ENCODE measurements around the gene ESF1.
"Not testable (repeated sequence)": the region's sequence is repeated elsewhere in the genome, so short reads cannot be mapped to it uniquely, and the experiment has no call there.

The ESF1 gene

DNA sequence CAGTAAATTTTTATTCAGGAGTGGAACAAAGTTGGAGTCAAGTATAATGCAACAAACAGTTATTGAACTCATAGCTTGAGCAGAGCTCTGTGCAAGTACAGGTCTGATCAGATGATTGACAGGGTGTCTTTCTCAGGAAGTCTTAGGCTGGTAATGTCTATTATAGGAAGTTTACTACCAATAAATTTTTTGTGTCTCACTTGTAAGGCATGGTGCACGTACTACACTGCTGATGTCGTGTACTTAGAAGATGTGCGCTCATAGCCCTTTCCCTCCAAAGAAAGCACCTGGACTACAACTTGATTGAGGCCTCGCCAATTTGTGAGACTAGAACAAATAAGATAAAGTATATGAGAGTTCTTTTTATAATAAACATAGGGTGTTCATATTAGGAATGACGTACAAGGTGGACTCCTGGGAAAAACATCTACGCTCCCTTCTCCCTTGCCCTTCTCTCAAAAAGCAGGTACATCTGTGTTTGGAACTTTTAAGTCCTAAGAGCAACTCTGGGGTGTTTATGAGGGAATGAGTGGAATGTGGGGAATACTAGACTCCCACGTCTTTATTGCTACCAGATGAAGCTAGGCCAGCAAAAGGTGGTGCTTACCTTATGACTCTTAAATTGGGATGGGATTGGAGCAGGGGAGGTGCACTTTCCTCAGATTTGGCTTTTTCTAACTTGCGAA lies 1.6 kb upstream of the ESF1 start:
- no peak for DNase-seq (ENCODE audit: low spot score)

DNA sequence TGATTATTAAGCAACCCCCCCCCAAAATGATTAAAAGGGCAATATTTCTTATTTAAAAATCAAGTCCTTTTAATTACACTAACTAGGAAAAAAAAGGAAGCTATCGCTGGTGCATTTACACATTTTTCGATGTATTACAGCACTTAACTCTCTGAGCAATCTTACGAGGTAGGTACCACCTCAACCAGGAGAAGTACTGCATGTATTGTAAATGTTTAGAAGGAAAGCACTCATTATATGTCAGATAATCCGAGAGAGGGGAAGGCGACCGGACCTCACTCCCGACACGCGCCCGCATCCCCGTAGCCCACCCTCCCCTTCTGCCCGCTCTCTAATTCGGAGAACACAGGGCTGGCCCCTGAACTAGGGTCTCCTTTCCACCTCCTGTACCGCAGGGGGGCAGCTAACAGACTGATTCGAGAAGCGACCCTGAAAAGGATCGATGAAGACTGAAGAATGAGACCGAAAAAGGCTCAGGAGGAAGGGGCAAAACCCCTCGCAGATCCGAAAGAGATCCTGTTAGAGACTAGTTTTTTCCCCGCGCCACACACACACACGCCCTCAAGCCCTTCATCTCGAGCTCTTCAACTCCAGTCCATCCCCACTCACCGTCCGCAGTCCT lies 337 bp downstream of the ESF1 start:
- DNase-seq (ENCODE audit: low spot score): no peak

DNA sequence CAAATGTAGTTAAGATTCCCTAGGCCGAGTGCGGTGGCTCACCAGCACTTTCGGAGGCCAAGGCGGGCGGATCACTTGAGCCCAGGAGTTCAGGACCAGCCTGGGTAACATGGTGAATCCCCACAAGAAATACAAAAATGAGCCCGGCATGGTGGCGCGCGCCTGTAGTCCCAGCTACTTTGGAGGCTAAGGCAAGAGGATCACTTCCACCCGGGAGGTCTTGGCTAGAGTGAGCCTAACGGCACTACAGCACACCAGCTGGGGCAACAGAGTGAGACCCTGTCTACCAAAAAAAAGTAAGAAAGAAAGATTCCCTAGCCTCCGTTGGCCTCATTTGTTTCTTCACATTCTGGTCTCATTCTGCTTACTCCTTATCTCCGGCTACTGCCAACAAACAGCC lies 1.2 kb downstream of the ESF1 start:
- DNase-seq (ENCODE audit: low spot score): no peak

DNA sequence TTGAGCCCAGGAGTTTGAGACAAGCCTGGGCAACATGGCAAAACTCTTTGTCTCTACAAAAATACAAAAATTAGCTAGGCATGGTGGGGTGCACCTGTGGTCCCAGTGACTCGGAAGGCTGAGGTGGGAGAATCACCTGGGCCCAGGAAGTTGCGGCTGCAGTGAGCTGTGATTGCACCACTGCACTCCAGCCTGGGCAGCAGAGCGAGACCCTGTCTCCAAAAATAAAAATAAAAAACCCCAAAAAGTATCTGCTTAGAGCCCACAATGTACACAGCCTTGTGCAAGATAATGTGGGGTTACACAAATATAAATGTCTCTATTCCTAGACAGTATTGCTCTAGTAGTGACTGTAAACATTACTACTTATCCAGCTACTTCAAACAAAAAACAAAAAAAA lies 5.9 kb downstream of the ESF1 start:
- no peak for DNase-seq (ENCODE audit: low spot score)

DNA sequence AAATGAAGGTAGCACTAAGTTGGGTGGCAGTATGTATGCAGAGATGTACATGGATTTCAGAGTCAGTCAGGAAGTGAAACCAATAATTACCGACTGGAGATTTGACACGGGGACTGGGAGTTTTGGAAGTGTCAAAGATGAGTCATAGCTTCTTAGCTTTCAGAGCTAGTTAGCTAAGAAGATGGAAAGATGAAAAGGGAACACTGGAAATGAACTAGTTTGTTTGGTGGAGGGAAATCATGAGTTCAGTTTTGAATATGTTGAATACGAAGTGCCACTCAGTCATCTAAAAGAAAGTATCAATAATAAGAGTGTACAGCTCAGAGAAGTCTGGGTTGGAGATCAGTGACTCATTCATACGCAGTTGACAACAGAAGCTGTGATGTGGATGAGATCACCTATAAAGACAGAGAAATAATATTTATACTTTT lies 7.5 kb downstream of the ESF1 start:
- no peak for DNase-seq (ENCODE audit: low spot score)

DNA sequence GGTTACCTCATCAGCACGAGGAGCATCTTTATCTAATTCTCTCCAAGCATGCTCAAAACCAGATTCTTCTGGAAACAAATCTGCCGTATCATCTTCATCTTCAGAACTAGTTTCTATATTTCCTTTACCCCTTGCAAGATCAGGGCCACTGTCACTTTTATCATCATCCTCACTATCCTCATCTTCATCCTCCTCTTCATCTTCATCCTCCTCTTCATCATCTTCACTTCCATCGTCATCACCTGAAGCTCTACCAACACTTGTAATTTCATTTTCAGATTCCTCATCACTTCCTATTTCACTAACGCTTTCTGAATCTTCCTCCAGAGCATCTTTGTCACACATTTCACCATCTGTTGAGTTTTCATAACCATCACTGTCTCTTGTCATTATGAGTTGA lies 8.9 kb downstream of the ESF1 start:
- no peak for DNase-seq (ENCODE audit: low spot score)

DNA sequence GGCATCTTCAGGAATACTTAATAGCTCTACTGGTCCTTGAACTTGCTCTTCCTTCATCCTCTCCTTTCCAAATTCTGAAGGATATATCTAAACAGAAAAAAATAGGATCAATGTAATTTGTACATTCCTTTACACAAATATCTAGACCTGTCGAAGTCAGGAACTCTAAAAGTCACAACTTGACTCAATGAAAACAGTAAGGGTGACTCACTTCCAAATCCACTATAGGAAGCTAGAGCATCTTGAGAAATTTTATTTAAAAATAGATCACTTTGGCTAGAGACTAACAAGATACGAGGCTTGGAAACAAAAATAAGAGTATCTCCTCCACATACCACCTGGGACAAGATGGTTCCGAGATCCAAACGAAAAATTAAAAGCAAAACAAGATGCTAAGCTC lies 12.2 kb downstream of the ESF1 start:
- no peak for DNase-seq (ENCODE audit: low spot score)

DNA sequence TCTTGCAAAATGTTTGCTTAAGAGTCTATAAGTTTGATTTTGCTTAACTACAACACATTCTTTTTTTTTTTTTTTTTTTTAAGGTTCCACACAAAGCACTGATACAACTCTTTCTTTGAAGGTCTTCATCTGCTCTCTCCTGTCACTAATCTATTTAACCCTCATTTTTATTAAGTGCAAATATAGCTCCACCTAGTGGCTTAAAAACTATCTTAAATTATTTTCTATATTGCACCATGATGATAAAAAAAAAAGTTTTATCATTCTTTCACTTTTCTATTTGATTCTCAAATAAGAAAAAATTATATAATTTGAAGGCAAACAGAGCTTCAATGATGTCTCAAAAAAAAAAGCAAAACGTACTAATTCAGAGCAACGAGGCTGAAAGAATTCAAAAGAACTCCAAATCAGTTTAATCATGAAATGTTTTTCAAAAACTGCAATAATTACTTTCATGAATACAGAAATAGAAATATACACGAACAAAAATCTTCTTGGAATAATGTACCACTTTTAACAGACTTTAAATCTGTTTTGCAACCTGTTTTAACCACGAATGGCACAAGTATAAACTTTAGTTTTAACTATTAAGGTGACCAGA lies 12.8 kb downstream of the ESF1 start:
- no peak for DNase-seq (ENCODE audit: low spot score)

DNA sequence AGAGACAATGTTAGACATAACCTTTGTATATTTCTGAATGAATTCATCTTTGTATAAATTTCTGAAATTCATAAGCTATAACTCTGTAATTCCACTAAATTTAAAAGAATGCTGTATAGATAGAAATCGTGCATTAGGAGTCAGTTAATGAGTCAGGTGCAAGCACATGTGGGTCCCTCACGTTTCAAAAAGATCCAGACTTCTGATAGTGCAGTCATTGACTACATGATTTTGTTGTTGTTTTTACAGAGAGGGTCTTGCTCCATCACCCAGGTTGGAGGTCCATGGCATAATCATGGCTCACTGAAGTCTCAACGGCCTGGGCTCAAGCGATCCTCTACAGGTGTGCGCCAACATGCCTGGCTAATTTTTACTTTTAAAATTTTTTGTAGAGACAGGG lies 14.6 kb downstream of the ESF1 start:
- DNase-seq (ENCODE audit: low spot score): no peak

DNA sequence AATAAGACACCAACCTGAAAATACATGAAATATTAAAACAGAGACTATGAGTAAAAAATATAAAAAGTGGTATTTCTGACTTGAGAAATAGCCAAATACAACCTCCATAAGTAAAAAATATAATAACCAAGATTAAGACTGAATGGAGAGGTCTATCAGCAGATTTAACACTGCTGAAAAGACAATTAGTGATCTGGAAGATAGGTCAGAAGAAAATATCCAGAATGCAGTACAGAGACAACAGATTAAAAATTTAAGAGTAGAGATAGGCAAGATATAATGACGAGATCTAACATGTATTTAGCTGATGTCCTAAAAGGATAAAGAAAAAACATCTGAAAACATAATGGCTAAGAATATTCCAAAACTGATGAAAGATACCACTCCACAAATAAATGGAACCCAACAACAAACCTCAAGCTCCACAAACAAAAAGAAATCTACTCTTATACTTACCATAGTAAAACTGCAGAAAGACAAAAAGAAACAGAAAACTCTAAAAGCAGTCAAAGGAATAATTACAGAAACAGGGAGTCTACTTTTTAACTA lies 18.8 kb downstream of the ESF1 start:
- no peak for DNase-seq (ENCODE audit: low spot score)

DNA sequence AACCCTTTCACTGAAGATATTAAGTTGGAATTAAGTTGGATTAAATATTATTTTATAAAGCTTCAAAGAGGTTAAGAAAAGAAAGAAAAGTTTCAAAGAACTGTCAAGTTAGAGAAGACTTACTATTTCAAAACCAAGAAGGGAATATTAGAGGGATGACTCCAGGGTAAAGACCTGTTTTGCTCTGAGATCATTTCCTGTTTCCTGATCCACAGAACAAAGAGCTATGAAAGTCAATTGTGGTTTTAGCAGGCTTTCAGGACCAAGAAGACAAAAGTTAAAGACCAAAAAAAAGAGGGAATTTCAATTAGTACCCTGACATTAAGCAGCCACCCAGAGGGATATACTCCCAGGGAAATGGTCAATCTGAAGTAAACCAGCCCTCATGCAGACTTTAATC lies 19.4 kb downstream of the ESF1 start:
- DNase-seq (ENCODE audit: low spot score): no peak

DNA sequence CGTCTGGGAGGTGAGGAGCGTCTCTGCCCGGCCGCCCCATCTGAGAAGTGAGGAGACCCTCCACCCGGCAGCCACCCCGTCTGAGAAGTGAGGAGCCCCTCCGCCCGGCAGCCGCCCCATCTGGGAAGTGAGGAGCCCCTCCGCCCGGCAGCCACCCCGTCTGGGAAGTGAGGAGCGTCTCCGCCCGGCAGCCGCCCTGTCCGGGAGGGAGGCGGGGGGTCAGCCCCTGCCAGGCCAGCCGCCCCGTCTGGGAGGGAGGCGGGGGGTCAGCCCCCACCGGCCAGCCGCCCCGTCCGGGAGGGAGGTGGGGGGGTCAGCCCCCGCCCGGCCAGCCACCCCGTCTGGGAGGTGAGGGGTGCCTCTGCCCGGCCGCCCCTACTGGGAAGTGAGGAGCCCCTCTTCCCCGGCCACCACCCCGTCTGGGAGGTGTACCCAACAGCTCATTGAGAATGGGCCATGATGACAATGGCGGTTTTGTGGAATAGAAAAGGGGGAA lies 24.2 kb downstream of the ESF1 start:
- DNase-seq (ENCODE audit: low spot score): not testable (repeated sequence)

DNA sequence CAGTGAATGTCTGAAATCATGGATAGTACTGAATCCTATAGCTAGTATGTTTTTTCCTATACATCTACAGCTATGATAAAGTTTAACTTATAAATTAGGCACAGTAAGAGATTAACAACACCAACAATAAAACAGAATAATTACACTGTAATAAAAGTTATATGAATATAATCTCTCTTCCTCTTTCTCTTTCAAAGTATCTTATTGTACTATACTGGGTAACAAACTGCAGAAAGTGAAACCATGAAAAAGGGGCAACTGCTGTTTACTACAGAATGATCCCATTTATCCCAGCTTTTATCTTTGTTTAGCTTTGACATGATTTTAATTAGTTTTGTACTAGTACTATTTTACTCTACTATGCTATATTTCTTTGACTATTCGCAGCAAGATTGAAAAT lies 25.8 kb downstream of the ESF1 start:
- DNase-seq (ENCODE audit: low spot score): no peak

DNA sequence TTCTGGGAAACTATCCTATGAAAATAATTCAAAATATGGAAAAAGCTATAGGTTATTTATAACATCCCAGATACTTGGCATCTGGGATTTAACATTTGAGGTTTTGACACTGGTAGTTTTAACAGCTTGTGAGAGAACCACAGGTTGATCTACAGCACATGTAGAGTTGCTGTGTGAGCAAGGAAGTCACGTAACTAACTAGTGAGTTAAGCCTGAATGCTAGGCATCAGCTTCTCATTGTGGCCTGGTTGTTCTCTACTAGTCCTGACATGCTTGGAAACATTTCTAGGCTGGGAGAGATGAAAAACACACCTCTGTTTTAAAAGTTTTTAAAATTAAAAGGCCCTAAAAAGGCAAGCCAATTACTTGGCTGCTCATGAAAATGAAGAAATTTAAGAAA lies 28.2 kb downstream of the ESF1 start:
- no peak for DNase-seq (ENCODE audit: low spot score)

DNA sequence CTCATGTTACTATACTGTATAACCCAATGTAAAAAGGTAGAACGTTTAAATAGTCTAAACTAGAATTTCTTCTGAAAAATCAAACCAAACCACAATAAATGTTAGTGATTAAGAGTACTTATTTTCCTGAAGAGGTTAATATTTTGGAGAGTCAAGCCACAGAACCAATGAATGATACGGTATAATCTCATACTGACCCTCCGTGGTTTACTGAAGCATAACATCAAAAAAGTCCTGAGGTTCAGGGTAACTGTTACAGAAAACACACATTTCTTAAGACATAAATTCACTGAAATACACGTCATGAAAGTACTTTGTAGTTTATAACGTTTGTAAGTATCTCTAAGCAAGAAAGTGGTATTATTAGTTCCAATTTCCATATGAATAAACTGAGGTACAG lies 28.9 kb downstream of the ESF1 start:
- DNase-seq (ENCODE audit: low spot score): no peak

DNA sequence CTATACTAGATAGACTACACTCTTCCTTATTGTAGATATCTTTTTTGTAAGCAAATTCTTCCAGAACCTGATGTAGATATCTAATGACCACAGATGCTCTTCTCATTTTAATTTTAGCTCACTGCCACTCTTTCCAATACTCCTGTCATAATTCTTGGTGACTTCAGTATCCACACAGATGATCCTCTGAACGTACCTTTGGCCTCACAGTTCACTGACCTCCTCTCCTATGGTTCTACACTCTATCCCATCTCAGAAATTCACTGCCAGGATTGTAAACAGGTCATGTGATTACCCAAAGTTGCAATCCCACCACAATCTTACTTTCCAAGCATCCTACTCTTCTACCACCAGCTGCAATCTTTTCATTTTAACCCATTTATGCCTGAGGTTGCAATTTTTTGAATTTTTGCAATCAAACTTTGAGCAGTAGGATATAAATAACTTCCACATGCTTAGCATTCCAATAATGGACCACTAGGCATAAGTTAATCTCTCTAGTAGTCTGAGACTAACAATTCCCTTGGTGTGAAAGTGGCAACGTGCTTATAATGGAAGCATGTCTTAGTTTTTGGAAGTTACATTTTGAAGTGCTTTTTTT lies 31.2 kb downstream of the ESF1 start:
- no peak for DNase-seq (ENCODE audit: low spot score)

DNA sequence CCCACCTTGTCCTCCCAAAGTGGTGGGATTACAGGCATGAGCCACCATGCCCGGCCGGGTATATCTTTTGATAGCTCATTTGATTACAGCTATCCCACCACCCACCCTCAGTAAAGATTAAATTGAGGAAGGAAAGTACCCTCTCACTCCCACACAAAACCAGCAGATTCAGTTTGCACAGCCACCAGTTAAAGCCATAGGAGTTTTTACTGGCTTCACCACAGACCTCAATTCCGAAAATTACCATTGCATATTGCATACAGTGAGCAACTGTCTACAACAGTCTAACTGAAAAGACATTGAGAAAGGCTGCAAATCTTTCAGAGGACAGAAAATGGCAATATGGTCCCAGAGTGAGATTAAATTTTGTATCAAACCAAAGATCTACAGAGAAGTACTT lies 34.9 kb downstream of the ESF1 start:
- DNase-seq (ENCODE audit: low spot score): no peak

DNA sequence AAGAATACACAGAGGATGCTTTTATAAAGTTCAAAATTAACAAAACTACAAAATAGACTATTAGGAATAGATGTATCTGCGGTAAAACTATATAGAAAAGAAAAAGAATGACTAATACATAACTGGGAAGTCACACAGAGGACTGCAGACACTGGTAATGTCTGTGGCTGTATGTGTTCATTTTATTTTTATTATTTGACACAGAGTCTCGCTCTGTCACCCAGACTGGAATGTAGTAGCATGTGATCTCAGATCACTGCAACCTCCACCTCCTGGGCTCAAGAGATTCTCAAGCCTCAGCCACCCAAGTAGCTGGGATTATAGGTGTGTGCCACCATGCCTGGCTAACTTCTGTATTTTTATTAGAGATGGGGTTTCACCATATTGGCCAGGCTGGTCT lies 38.9 kb downstream of the ESF1 start:
- no peak for DNase-seq (ENCODE audit: low spot score)

DNA sequence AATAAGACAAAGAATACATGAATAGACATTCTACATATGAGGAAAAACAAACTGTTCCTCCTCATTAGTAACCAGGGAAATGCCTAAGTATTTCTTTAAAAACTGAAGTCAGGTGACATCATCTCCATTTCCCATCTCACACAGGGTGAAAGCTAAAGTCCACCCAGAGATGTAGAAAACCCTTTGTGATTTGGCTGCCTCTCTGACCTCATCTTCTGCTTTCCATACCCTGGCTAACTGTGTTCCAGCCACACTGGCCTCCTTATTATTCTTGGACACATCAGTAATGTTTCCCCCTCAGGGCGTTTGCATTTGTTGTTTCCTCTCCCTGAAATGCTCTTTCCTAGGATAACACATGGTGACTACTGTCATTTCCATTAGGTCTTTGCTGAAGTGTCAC lies 40.4 kb downstream of the ESF1 start:
- no peak for DNase-seq (ENCODE audit: low spot score)

DNA sequence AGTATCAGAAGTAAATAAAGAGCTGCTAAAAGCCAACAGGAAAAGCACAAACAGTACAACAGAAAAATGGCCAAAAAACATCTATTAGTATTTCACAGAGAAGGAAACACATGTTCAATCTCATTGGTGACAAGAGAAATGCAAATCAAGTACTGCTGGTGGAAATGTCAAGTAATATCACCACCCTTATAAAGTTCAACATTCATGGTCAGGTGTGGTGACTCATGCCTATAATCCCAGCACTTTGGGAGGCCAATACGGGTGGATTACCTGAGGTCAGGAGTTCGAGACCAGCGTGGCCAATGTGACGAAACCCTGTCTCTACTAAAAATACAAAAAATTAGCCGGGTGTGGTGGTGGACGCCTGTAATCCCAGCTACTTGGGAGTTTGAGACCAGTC lies 42.8 kb downstream of the ESF1 start:
- DNase-seq (ENCODE audit: low spot score): no peak

DNA sequence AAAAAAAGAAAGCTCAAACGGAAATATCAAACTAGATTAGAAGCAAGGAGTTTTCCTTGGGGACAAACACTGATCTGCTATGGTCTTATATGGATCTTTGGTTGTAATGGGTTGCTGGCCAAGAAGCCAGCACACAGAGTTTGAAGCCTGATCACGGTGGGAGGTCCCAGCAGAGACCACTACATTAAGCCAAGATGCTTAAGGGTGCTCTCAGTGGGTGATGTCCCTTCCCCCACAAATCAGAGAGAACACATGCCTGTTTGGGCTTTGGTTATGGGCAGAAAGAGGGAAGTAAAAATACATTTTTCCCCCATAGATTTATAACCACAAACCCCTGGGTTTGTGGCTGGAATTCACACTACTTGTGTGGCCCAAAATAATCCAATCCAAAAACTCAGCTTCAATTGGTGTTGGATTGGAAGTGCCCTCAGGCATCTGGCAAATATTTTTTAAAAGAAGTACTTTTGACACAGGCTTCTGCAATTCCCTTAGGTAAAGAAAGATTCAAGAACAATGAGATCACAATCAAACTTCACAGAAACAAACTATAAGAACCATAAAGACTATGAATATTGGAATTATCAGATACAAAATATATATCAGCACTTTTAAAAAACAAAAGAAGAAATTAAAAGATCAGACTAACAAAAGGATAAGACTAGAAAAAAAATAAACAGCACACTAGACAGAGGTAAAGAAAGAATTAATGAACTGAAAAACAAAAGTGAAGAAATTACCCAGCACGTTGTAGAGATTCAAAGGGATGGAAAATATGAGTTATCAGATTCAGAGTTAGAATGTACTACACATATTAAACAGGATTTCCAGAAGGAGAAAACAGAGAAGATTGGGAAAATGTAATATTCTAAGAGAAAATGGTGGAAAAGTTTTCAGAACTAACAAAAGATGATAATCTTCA lies 44.7 kb downstream of the ESF1 start:
- no peak for DNase-seq (ENCODE audit: low spot score)

DNA sequence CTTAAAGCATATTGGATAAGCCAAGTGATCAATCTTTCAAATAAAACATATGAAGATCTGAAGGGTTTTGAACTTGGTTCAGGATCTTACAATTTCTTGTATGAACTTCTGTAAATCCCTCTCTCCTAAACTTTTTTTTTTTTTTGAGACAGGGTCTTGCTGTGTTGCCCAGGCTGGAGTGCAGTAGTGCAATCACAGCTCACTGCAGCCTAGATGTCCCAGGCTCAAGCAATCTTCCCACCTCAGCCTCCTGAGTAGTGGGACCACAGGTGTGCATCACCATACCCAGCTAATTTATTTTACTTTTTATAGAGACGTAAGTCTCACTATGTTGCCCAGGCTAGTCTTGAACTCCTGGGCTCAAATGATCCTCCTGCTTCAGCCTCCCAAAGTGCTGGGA lies 46.5 kb downstream of the ESF1 start:
- not testable (repeated sequence) for DNase-seq (ENCODE audit: low spot score)

Data from ecto neural progenitor cell (in vitro differentiated cells).